GM06990 (cell line): ENCODE measurements around the gene LAMB3.
A peak's percentile ranks its signal among the peaks of the same experiment; 100 is the strongest.

Source experiments
- DNase-seq: peaks from one replicate; pipeline ENCODE4 v3.0.0-alpha.2; 2011; ENCODE audit not compliant: insufficient read length; ENCODE audit errors: extremely low read depth
- H3K27me3 ChIP-seq: replicated peaks from 2 replicates; pipeline ENCODE4 v1.6.0; 2011; ENCODE audit warnings: low read length; ENCODE audit not compliant: control insufficient read depth, insufficient read depth
- H3K36me3 ChIP-seq: 2 replicates; pipeline ENCODE4 v1.5.1; 2011; ENCODE audit warnings: low read length; ENCODE audit not compliant: control insufficient read depth, insufficient read depth
- H3K4me3 ChIP-seq: replicated peaks from 2 replicates; pipeline ENCODE4 v1.5.1; 2011; ENCODE audit warnings: low read depth, mild to moderate bottlenecking, control low read depth, low read length
- CTCF ChIP-seq: IDR thresholded peaks from 2 replicates; pipeline ENCODE4 v1.5.1; 2011; ENCODE audit warnings: low read length, control low read depth, mild to moderate bottlenecking, inconsistent platforms; ENCODE audit not compliant: insufficient read depth, poor library complexity, severe bottlenecking

Gene LAMB3

GRCh38 chr1:209607102-209607794 lies 45.0 kb downstream of the LAMB3 start:
- Histone ChIP-seq H3K36me3 (no peaks in the 10 kb centered on the region), H3K27me3 (no peaks in the 10 kb centered on the region), H3K4me3 (no peak overlapping the region)
- TF ChIP-seq CTCF: no peak
- DNase-seq: peak; percentile 20

- no peaks in the 10 kb centered on the region for H3K36me3 ChIP-seq
These were observed 48.3 kb downstream of the LAMB3 start for GRCh38 chr1:209603877-209604276.

GRCh38 chr1:209601809-209602657 lies 50.2 kb downstream of the LAMB3 start:
- Histone ChIP-seq H3K27me3 (0 out of 2 replicates have a peak, but pooled peaks cover 2% of the 10 kb centered on the region), H3K36me3 (no peaks in the 10 kb centered on the region), H3K4me3 (no peak overlapping the region)
- DNase-seq: no peak
- peak; percentile 65 for TF ChIP-seq CTCF

More at GRCh38 chr1:209603877-209604276, 48.3 kb downstream of the LAMB3 start:
- no peak for TF ChIP-seq CTCF
- H3K27me3 ChIP-seq: 0 out of 2 replicates have a peak, but pooled peaks cover 2% of the 10 kb centered on the region
- DNase-seq: no peak
- no peak overlapping the region for H3K4me3 ChIP-seq

- Histone ChIP-seq H3K36me3 (no peaks in the 10 kb centered on the region), H3K27me3 (0 out of 2 replicates have a peak, but pooled peaks cover 2% of the 10 kb centered on the region), H3K4me3 (no peak overlapping the region)
- no peak for TF ChIP-seq CTCF
- no peak for DNase-seq
These were observed 51.7 kb downstream of the LAMB3 start for GRCh38 chr1:209600541-209600940.

- no peak for TF ChIP-seq CTCF
- no peak overlapping the region for H3K4me3 ChIP-seq
- no peaks in the 10 kb centered on the region for H3K36me3 ChIP-seq
- DNase-seq: no peak
- peaks cover 2% of the 10 kb centered on the region; the same call in 1 of the 2 replicates for H3K27me3 ChIP-seq
These were observed 54.0 kb downstream of the LAMB3 start for GRCh38 chr1:209598227-209598626.
